ENCODE measurements around the gene SPRTN. TPM values are rescaled to one million over a fixed set of nuclear protein-coding genes. Genes with fewer than 3 reads are reported as not detected.

SPRTN gene
- total RNA-seq, 1 experiment from 2014 or later: 19.0 TPM

GRCh38 chr1:231376875-231377549 lies 38.9 kb downstream of the SPRTN start:
- peak; percentile 54 for DNase-seq (ENCODE audit: low read depth)

- DNase-seq (ENCODE audit: low read depth): no peak
Measured at GRCh38 chr1:231381729-231382128, 43.6 kb downstream of the SPRTN start.

GRCh38 chr1:231382426-231382825 lies 44.3 kb downstream of the SPRTN start:
- no peak for DNase-seq (ENCODE audit: low read depth)

GRCh38 chr1:231383159-231383860 lies 45.2 kb downstream of the SPRTN start:
- DNase-seq (ENCODE audit: low read depth): no peak

- DNase-seq (ENCODE audit: low read depth): no peak
Measured at GRCh38 chr1:231384696-231385415, 46.8 kb downstream of the SPRTN start.

- peak; percentile 74 for DNase-seq (ENCODE audit: low read depth)
Measured at GRCh38 chr1:231385416-231385748, 47.3 kb downstream of the SPRTN start.

GRCh38 chr1:231386466-231386865 lies 48.4 kb downstream of the SPRTN start:
- no peak for DNase-seq (ENCODE audit: low read depth)

GRCh38 chr1:231387770-231388669 lies 49.9 kb downstream of the SPRTN start:
- peak; percentile 77 for DNase-seq (ENCODE audit: low read depth)

GRCh38 chr1:231390071-231390470 lies 52.0 kb downstream of the SPRTN start:
- DNase-seq (ENCODE audit: low read depth): peak; percentile 70

GRCh38 chr1:231392389-231393131 lies 54.5 kb downstream of the SPRTN start:
- no peak for DNase-seq (ENCODE audit: low read depth)

- DNase-seq (ENCODE audit: low read depth): no peak
Measured at GRCh38 chr1:231393668-231394067, 55.6 kb downstream of the SPRTN start.

- peak; percentile 95 for DNase-seq (ENCODE audit: low read depth)
Measured at GRCh38 chr1:231395076-231395997, 57.2 kb downstream of the SPRTN start.

- DNase-seq (ENCODE audit: low read depth): no peak
Measured at GRCh38 chr1:231395998-231396390, 57.9 kb downstream of the SPRTN start.

GRCh38 chr1:231396643-231397042 lies 58.5 kb downstream of the SPRTN start:
- no peak for DNase-seq (ENCODE audit: low read depth)

GRCh38 chr1:231397886-231398671 lies 60.0 kb downstream of the SPRTN start:
- DNase-seq (ENCODE audit: low read depth): no peak

- DNase-seq (ENCODE audit: low read depth): no peak
Measured at GRCh38 chr1:231401478-231401877, 63.4 kb downstream of the SPRTN start.

- DNase-seq (ENCODE audit: low read depth): no peak
Measured at GRCh38 chr1:231404318-231404717, 66.2 kb downstream of the SPRTN start.
